Measurements from ENCODE around the gene CALML3.

CALML3 gene

DNA sequence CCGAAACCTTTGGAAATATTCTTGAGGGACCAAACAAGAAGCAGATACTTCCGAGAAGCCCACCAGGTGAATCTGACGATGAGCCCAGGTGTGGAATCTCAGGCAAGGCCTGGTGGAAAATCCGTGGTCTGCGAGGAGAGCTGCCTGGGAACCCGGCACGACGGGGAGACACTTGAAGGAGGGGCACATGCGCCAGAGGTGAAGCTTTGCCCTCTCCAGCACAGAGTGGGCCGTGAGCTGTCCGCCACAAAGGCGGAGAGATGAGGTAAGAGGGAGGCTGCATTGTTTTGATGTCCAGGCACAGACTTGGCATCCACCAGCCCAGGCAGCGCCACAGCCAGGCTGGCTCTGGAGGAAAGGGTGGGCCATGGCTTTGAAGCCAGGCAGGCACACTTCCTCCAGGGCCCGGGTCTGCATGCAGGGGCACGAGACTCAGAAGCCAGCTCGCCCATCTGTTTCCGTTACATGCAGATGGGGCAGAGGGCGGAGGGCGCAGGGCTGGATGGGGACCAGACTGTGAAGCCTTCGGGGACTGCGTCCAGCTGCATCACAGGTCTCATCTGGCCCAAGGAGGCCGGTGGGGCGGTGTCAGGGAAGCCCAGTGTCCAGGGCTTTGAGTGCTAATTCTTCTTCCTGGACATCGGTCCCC is 45.4 kb downstream of the CALML3 start:
- no peak overlapping the region for H3K27ac ChIP-seq (ENCODE audit: low read depth, low read length)
- H3K4me3 ChIP-seq (ENCODE audit: low read depth, low read length), result no peak overlapping the region
- H3K9me3 ChIP-seq (ENCODE audit: control insufficient read depth, insufficient read depth, low read length), result no peaks in the 10 kb centered on the region
- no peaks in the 10 kb centered on the region for H3K27me3 ChIP-seq (ENCODE audit: control insufficient read depth, insufficient read depth, low read length)
- no peak overlapping the region for H3K9ac ChIP-seq (ENCODE audit: low read depth, low read length)
- H3K36me3 ChIP-seq (ENCODE audit: control insufficient read depth, insufficient read depth, low read length), result no peaks in the 10 kb centered on the region
- no peaks in the 10 kb centered on the region for H3K4me1 ChIP-seq (ENCODE audit: control insufficient read depth, insufficient read depth, low read length)

DNA sequence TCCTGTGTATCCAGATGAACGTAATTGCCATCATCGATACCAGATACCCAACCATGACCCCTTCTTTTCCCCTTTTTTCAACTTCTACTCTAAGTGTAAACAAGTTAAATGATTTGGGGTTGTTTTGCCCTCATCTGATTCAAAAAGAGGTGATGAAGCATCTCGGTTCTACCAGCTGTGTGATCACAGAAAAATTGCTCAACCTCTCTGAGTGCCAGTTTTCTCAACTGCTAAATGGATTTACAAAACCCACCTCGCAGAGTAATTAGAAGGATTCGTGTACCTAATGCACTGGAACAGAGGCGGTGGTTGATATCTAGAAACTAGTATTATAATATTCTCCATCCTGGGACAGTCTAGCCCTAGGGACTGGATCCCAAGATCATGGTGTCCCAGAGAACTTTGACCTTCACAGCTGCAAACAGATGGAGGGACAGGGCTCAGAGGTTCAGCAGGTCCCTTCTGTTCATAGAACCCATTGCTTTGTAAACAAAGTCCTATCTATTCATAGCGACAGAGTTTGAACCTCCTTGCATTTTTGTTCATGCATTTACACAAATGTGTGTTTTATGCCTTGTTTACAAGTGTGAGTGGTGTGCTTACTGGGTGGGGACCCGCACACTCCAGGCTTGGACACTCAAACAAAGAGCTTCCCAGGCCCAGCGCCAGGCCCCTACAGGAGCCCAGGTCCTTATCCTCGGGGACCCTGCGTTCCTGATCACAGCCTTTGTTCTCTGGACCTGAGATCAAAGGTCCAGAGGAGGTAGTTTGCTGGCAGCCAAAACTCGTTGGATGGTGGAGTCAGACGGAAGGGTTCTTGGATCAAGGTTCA is 46.4 kb downstream of the CALML3 start:
- Histone ChIP-seq H3K9ac (ENCODE audit: low read depth, low read length) (no peak overlapping the region), H3K27ac (ENCODE audit: low read depth, low read length) (no peak overlapping the region), H3K9me3 (ENCODE audit: control insufficient read depth, insufficient read depth, low read length) (no peaks in the 10 kb centered on the region), H3K27me3 (ENCODE audit: control insufficient read depth, insufficient read depth, low read length) (no peaks in the 10 kb centered on the region), H3K4me1 (ENCODE audit: control insufficient read depth, insufficient read depth, low read length) (no peaks in the 10 kb centered on the region), H3K36me3 (ENCODE audit: control insufficient read depth, insufficient read depth, low read length) (no peaks in the 10 kb centered on the region), H3K4me3 (ENCODE audit: low read depth, low read length) (no peak overlapping the region)

DNA sequence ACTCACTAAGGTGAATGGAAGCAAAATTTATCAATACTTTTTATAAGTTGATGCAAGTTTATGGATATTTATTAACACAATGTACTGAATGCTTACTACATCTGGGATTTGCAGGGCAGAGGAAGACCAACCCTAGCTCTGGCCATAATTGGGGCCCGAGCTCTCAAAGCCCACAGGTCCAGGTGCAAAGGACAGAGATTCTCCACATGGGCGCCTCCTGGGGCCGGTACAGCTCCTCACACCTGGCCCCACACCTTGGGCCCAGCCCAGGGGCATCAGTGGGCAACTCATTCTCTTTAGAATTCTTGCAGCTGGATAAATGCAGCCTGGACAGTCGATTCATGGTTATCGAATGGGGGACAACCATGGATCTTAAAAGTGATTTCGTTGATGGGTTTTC is 47.1 kb downstream of the CALML3 start:
- no peak overlapping the region for H3K9ac ChIP-seq (ENCODE audit: low read depth, low read length)

DNA sequence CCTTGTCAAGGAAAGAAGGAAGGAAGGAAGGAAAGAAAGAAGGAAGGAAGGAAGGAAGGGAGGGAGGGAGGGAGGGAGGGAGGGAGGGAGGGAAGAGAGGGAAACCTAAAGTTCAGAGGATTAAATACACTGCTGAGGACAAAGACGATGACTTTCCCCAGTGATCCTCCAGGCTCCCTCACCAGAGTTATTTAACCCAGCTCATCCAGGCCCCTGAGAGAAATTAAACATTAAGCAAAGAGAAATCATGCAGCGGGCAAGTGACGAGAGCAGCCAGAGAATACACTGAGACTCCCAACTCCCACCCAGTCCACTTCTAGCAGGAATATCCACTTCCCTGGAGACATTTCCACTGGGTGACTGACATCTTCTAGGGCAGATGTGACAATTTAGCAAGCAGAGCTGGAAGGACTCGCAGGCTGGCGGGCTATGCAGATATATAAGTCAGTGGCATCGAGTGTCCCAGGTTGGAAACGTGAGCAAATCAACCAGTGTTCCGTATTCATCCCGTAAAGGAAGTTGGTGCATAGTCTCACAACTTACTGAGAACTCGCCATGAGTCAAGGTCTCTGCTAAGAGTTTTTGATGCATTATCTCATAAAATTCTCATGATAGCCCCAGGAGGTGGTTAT is 48.7 kb downstream of the CALML3 start:
- Histone ChIP-seq H3K9ac (ENCODE audit: low read depth, low read length) (no peak overlapping the region), H3K36me3 (ENCODE audit: control insufficient read depth, insufficient read depth, low read length) (no peaks in the 10 kb centered on the region), H3K9me3 (ENCODE audit: control insufficient read depth, insufficient read depth, low read length) (no peaks in the 10 kb centered on the region), H3K27me3 (ENCODE audit: control insufficient read depth, insufficient read depth, low read length) (no peaks in the 10 kb centered on the region), H3K4me3 (ENCODE audit: low read depth, low read length) (no peak overlapping the region), H3K4me1 (ENCODE audit: control insufficient read depth, insufficient read depth, low read length) (no peaks in the 10 kb centered on the region), H3K27ac (ENCODE audit: low read depth, low read length) (no peak overlapping the region)

More for the DNA sequence above, 47.1 kb downstream of the CALML3 start:
- Histone ChIP-seq H3K27me3 (ENCODE audit: control insufficient read depth, insufficient read depth, low read length) (no peaks in the 10 kb centered on the region), H3K4me1 (ENCODE audit: control insufficient read depth, insufficient read depth, low read length) (no peaks in the 10 kb centered on the region), H3K4me3 (ENCODE audit: low read depth, low read length) (no peak overlapping the region), H3K27ac (ENCODE audit: low read depth, low read length) (no peak overlapping the region), H3K9me3 (ENCODE audit: control insufficient read depth, insufficient read depth, low read length) (no peaks in the 10 kb centered on the region), H3K36me3 (ENCODE audit: control insufficient read depth, insufficient read depth, low read length) (no peaks in the 10 kb centered on the region)

DNA sequence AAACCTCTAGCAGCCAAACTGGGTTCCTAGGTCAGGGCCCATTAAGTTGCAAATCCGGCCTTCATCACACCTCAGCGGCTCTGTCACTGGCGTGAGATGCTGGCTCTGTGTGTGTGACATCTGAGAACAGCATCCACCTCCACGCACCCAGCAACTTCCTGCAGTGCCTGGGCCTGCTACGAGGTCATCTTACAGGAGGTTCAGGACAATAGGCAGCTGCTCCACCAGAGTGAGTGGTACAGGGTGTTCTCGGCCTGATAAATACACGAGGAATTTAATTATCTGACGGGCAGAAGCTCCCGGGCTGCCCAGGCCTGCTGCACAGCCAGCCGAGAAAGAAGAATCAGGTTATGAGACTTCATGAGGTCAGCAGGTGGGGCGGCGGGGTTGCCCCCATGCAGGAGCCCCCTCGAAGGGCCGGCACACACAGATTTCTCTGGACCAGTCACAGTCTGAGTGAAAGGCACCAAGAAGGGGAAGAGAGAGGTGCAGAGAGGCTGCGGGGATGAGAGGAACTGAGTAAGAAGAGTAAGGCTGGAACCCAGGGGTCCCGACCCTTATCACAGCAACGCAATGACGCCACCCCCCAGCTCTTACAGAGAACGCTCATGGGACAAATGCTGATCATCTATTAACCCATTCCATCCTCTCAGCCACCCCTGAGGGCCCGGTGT is 49.3 kb downstream of the CALML3 start:
- Histone ChIP-seq H3K27me3 (ENCODE audit: control insufficient read depth, insufficient read depth, low read length) (no peaks in the 10 kb centered on the region), H3K36me3 (ENCODE audit: control insufficient read depth, insufficient read depth, low read length) (no peaks in the 10 kb centered on the region), H3K27ac (ENCODE audit: low read depth, low read length) (no peak overlapping the region), H3K9me3 (ENCODE audit: control insufficient read depth, insufficient read depth, low read length) (no peaks in the 10 kb centered on the region), H3K4me3 (ENCODE audit: low read depth, low read length) (no peak overlapping the region), H3K4me1 (ENCODE audit: control insufficient read depth, insufficient read depth, low read length) (no peaks in the 10 kb centered on the region), H3K9ac (ENCODE audit: low read depth, low read length) (no peak overlapping the region)

DNA sequence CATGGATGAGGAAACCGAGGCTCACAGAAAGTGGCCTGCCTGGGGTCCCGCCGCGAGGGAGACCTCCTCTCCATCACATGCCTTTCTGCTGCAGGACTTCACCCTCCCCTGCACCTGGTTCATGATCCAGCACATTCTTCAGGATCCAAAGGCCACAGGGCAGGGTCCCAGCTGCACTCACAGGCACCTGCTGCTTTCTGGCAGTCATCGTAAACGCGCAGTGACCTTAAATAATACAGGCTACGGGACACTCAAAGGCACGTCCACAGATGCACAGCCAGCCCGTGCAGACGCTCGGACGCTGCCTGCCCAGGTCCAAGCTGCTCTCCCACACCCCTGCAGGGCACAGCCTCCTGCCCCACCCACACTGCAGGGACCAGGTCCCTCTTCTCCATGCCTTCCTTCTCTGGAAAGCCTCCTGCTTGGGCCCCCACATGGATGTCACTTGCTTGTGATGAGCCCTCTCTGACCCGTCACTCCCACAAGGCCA is 49.9 kb downstream of the CALML3 start:
- Histone ChIP-seq H3K4me3 (ENCODE audit: low read depth, low read length) (no peak overlapping the region), H3K36me3 (ENCODE audit: control insufficient read depth, insufficient read depth, low read length) (no peaks in the 10 kb centered on the region), H3K27ac (ENCODE audit: low read depth, low read length) (no peak overlapping the region), H3K9ac (ENCODE audit: low read depth, low read length) (no peak overlapping the region), H3K27me3 (ENCODE audit: control insufficient read depth, insufficient read depth, low read length) (no peaks in the 10 kb centered on the region), H3K9me3 (ENCODE audit: control insufficient read depth, insufficient read depth, low read length) (no peaks in the 10 kb centered on the region), H3K4me1 (ENCODE audit: control insufficient read depth, insufficient read depth, low read length) (no peaks in the 10 kb centered on the region)

DNA sequence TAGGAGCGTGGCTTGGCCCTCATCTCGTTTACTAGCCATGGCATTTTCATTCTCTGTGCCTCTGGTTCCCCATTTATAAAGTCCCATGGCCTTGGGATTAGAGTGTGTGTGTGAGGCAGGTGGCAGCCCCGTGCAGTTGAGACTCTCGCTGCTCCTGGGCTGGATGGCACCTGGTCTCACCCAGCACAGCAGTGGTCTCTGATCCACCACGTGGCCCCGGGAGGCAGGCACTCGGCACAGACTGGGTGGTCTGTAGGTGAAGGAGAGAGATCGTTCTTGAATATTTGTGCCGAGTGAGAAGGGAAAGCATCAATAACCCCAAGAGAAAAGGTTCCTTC is 50.4 kb downstream of the CALML3 start:
- Histone ChIP-seq H3K27me3 (ENCODE audit: control insufficient read depth, insufficient read depth, low read length) (no peaks in the 10 kb centered on the region), H3K4me1 (ENCODE audit: control insufficient read depth, insufficient read depth, low read length) (no peaks in the 10 kb centered on the region), H3K9ac (ENCODE audit: low read depth, low read length) (no peak overlapping the region), H3K36me3 (ENCODE audit: control insufficient read depth, insufficient read depth, low read length) (no peaks in the 10 kb centered on the region), H3K9me3 (ENCODE audit: control insufficient read depth, insufficient read depth, low read length) (no peaks in the 10 kb centered on the region), H3K4me3 (ENCODE audit: low read depth, low read length) (no peak overlapping the region), H3K27ac (ENCODE audit: low read depth, low read length) (no peak overlapping the region)

DNA sequence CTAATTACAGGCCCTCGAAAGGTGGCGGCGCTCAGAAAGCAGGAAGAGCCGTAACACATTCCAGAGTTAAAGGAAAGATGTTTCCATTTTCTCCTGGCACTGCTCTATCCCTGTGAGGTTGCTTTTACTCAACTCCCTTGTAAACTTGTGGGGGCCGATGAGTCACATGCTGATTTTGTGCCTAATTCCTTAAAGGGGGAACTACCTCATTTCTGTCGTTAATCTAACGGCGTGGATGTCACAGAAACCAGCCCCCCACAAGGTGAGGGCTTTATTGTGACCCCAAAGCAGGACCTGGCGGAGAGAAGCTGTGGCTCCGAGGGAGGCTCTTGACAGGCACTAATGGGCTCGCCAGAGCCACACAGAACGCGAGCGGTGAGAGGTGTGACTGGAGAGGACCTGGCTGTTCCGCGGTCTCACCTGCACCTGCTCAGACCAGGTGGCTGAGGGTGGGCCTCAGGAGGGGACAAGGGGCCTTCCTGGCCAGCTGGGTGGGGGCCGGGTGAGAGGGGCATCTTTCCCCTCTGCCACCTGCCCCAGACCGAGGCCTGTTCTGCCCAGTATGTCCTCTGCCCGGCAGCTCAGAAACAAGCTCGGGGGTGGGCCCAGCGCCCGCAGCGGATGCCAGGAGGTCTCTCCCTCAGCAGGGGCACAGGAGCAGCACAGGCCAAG is 50.9 kb downstream of the CALML3 start:
- H3K4me3 ChIP-seq (ENCODE audit: low read depth, low read length), result no peak overlapping the region
- no peak overlapping the region for H3K27ac ChIP-seq (ENCODE audit: low read depth, low read length)
- H3K4me1 ChIP-seq (ENCODE audit: control insufficient read depth, insufficient read depth, low read length), result no peaks in the 10 kb centered on the region

DNA sequence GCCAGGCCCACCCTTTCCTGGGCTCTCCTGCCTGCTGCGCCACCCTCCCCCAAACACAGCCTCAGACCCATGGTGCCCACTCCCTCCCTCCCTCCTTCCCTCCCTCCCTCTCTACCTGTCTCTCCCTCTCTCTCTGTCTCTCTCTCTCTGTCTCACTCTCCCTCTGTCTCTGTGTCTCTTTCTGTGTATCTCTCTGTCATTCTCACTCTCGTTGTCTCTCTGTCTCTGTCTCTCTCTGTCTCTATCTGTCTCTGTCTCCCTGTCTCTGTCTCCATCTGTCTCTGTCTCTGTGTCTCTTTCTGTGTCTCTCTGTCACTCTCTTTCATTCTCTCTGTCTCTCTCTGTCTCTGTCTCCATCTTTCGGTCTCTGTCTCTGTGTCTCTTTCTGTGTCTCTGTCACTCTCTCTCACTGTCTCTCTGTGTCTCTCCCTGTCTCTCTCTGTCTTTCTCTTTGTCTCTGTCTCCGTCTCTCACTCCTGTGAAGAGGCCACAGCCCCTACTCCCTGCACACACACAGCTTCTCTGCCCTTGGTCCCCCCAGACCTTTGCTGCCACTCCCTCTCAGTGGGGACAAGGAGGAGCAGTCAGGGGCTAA is 51.5 kb downstream of the CALML3 start:
- H3K4me3 ChIP-seq (ENCODE audit: low read depth, low read length), result no peak overlapping the region
- H3K27me3 ChIP-seq (ENCODE audit: control insufficient read depth, insufficient read depth, low read length), result no peaks in the 10 kb centered on the region
- H3K4me1 ChIP-seq (ENCODE audit: control insufficient read depth, insufficient read depth, low read length), result no peaks in the 10 kb centered on the region
- no peaks in the 10 kb centered on the region for H3K36me3 ChIP-seq (ENCODE audit: control insufficient read depth, insufficient read depth, low read length)
- H3K27ac ChIP-seq (ENCODE audit: low read depth, low read length), result no peak overlapping the region
- H3K9ac ChIP-seq (ENCODE audit: low read depth, low read length), result no peak overlapping the region
- no peaks in the 10 kb centered on the region for H3K9me3 ChIP-seq (ENCODE audit: control insufficient read depth, insufficient read depth, low read length)

More for the DNA sequence above, 50.9 kb downstream of the CALML3 start:
- Histone ChIP-seq H3K27me3 (ENCODE audit: control insufficient read depth, insufficient read depth, low read length) (no peaks in the 10 kb centered on the region), H3K36me3 (ENCODE audit: control insufficient read depth, insufficient read depth, low read length) (no peaks in the 10 kb centered on the region), H3K9ac (ENCODE audit: low read depth, low read length) (no peak overlapping the region), H3K9me3 (ENCODE audit: control insufficient read depth, insufficient read depth, low read length) (no peaks in the 10 kb centered on the region)
